ENCODE data around the gene TSPAN5. TPM values are rescaled to one million over a fixed set of nuclear protein-coding genes. Genes with fewer than 3 reads are reported as not detected.

TSPAN5 gene
- total and polyA plus RNA-seq, 2 experiments from 2014 or later = 22.4 to 35.9 TPM

DNA sequence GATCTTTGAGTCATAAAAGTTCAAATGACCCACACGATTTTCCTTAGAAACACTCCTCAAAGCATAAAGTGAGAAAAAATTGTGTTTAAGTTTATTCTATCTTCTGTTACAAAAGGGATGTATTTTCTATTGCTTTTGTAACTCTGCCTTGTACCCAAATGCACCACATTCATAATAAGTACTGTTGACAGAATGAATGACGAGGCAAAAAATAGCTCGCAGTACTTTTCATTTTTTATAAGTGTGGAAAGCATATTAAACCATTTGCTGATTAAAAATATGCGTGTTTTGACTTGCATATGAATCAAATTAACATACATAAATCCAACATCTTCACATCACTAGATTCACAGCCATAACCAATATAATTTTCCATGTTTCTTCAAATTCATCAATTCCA is 11.2 kb upstream of the TSPAN5 start:
- DNase-seq (ENCODE audit: low spot score) = no peak
- Histone ChIP-seq H2AFZ (no peak overlapping the region), H3K9me2 (replicated peaks; ENCODE audit: insufficient read depth) (no peaks in the 10 kb centered on the region), H3K4me1 (ENCODE audit: insufficient read depth) (peaks cover 6% of the 10 kb centered on the region), H3K36me3 (replicated peaks; ENCODE audit: insufficient read depth, low read depth) (no peaks in the 10 kb centered on the region), H3K79me2 (no peaks in the 10 kb centered on the region), H4K20me1 (ENCODE audit: insufficient read depth, poor library complexity, severe bottlenecking) (no peaks in the 10 kb centered on the region), H3K27ac (no peak overlapping the region), H3K9me3 (ENCODE audit: low read depth) (no peaks in the 10 kb centered on the region), H3K27me3 (no peaks in the 10 kb centered on the region), H3K4me3 (no peak overlapping the region), H3K4me2 (no peak overlapping the region)
- WGBS (ENCODE audit: low lambda C conversion rate, missing lambda C conversion rate) = 89% methylated on average over 4 of the region's 4 CpGs
- TF ChIP-seq EZH2 (IDR thresholded peaks at IDR 0.05; ENCODE audit: borderline replicate concordance) = no peak
- TF ChIP-seq EZH2phosphoT487 (IDR thresholded peaks at IDR 0.05; ENCODE audit: low read depth, severe bottlenecking, unreplicated experiment) = no peak
- TF ChIP-seq, protein P1, sequence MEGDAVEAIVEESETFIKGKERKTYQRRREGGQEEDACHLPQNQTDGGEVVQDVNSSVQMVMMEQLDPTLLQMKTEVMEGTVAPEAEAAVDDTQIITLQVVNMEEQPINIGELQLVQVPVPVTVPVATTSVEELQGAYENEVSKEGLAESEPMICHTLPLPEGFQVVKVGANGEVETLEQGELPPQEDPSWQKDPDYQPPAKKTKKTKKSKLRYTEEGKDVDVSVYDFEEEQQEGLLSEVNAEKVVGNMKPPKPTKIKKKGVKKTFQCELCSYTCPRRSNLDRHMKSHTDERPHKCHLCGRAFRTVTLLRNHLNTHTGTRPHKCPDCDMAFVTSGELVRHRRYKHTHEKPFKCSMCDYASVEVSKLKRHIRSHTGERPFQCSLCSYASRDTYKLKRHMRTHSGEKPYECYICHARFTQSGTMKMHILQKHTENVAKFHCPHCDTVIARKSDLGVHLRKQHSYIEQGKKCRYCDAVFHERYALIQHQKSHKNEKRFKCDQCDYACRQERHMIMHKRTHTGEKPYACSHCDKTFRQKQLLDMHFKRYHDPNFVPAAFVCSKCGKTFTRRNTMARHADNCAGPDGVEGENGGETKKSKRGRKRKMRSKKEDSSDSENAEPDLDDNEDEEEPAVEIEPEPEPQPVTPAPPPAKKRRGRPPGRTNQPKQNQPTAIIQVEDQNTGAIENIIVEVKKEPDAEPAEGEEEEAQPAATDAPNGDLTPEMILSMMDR (IDR thresholded peaks at IDR 0.05; ENCODE audit: poor library complexity) = no peak

DNA sequence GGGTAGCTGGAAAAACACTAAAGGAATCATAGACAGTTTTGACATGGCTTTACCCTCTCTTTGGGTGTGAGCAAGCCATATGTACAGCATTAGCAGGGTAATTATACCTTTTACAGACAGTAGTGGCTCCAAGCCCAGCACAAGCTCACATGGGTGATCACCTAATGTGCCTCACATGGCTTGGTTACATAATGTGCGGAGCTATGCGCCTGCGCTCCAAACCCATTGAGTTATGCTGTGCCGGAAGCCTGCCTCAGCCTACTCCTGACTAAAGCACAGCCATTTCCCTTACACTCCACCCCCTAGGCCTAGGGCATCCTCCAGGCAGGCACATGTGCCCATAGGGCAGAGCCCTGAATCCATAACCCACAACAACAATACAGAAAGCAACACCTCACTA is 6.5 kb upstream of the TSPAN5 start:
- no peaks in the 10 kb centered on the region for H3K9me2 ChIP-seq (replicated peaks; ENCODE audit: insufficient read depth)
- no peak overlapping the region for H3K4me3 ChIP-seq
- H3K4me2 ChIP-seq = no peak overlapping the region
- no peak for DNase-seq (ENCODE audit: low spot score)
- H3K27ac ChIP-seq = no peak overlapping the region
- 100% methylated on average over 4 of the region's 4 CpGs for WGBS (ENCODE audit: low lambda C conversion rate, missing lambda C conversion rate)
- TF ChIP-seq, protein P1 (IDR thresholded peaks at IDR 0.05; ENCODE audit: poor library complexity) = no peak
- TF ChIP-seq EZH2phosphoT487 (IDR thresholded peaks at IDR 0.05; ENCODE audit: low read depth, severe bottlenecking, unreplicated experiment) (no peak), EZH2 (IDR thresholded peaks at IDR 0.05; ENCODE audit: borderline replicate concordance) (no peak)
- no peaks in the 10 kb centered on the region for H3K79me2 ChIP-seq
- H2AFZ ChIP-seq = no peak overlapping the region
- H3K36me3 ChIP-seq (replicated peaks; ENCODE audit: insufficient read depth, low read depth) = no peaks in the 10 kb centered on the region
- peaks cover 10% of the 10 kb centered on the region for H3K4me1 ChIP-seq (ENCODE audit: insufficient read depth)
- no peaks in the 10 kb centered on the region for H3K27me3 ChIP-seq
- no peaks in the 10 kb centered on the region for H4K20me1 ChIP-seq (ENCODE audit: insufficient read depth, poor library complexity, severe bottlenecking)
- H3K9me3 ChIP-seq (ENCODE audit: low read depth) = no peaks in the 10 kb centered on the region

DNA sequence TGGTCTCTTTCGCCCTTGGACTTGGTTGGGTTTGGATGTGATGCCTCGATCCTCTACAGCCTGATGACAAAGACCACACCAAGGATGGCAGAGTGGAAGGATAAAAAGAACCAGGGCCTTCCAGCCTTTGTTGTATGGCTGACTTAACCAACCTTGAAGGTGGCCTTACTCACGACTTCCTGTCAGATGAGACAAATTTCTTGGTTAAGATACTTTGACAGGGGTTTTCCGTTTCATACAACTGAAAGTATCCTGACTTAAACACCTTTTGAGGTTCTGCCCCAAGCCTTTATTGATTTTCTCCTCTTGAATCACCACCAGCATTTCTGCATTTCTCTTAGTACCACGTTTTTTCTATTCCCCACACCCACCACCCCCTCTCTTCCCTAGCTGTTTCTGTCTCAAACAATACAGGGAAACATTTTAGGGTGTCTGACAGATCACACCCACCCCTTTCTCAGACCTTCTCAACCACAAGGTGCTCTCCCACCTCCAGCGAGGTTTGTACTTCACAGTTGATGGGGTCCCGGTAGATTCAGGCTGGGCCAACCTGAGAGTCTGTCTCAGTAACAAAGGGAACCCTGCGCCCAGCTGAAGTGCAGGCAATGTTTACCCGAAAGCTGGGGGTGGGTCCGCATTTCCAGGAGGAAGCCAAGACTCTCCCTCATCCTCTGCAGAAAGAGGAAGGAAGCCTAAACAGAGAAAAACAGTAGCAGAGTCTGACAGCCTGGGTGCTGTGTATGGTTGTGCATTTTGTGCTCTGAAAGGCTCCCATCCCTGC is 5.0 kb upstream of the TSPAN5 start:
- no peaks in the 10 kb centered on the region for H4K20me1 ChIP-seq (ENCODE audit: insufficient read depth, poor library complexity, severe bottlenecking)
- H3K4me2 ChIP-seq = no peak overlapping the region
- H3K27me3 ChIP-seq = no peaks in the 10 kb centered on the region
- TF ChIP-seq EZH2 (IDR thresholded peaks at IDR 0.05; ENCODE audit: borderline replicate concordance) (no peak), EZH2phosphoT487 (IDR thresholded peaks at IDR 0.05; ENCODE audit: low read depth, severe bottlenecking, unreplicated experiment) (no peak)
- TF ChIP-seq, protein P1 (IDR thresholded peaks at IDR 0.05; ENCODE audit: poor library complexity) = no peak
- no peaks in the 10 kb centered on the region for H3K79me2 ChIP-seq
- H3K9me2 ChIP-seq (replicated peaks; ENCODE audit: insufficient read depth) = no peaks in the 10 kb centered on the region
- no peaks in the 10 kb centered on the region for H3K36me3 ChIP-seq (replicated peaks; ENCODE audit: insufficient read depth, low read depth)
- no peaks in the 10 kb centered on the region for H3K9me3 ChIP-seq (ENCODE audit: low read depth)
- H3K4me3 ChIP-seq = no peak overlapping the region
- H3K27ac ChIP-seq = peak overlapping the region; percentile 43
- peaks cover 17% of the 10 kb centered on the region for H3K4me1 ChIP-seq (ENCODE audit: insufficient read depth)
- 74% methylated on average over 10 of the region's 10 CpGs for WGBS (ENCODE audit: low lambda C conversion rate, missing lambda C conversion rate)
- DNase-seq (ENCODE audit: low spot score) = no peak
- no peak overlapping the region for H2AFZ ChIP-seq

All from hepatocyte (in vitro differentiated cells).